GM19395 (cell line): ENCODE measurements around the gene CRYBB2.
"Not testable (repeated sequence)": the region's sequence is repeated elsewhere in the genome, so short reads cannot be mapped to it uniquely, and the experiment has no call there.

Source experiments
- ATAC-seq: cut with Tn5 transposase; IDR thresholded peaks from one replicate; pipeline ENCODE4 v1.9.1; 2021; ENCODE audit warnings: mild to moderate bottlenecking, moderate library complexity; ENCODE audit not compliant: unreplicated experiment

The CRYBB2 gene

DNA sequence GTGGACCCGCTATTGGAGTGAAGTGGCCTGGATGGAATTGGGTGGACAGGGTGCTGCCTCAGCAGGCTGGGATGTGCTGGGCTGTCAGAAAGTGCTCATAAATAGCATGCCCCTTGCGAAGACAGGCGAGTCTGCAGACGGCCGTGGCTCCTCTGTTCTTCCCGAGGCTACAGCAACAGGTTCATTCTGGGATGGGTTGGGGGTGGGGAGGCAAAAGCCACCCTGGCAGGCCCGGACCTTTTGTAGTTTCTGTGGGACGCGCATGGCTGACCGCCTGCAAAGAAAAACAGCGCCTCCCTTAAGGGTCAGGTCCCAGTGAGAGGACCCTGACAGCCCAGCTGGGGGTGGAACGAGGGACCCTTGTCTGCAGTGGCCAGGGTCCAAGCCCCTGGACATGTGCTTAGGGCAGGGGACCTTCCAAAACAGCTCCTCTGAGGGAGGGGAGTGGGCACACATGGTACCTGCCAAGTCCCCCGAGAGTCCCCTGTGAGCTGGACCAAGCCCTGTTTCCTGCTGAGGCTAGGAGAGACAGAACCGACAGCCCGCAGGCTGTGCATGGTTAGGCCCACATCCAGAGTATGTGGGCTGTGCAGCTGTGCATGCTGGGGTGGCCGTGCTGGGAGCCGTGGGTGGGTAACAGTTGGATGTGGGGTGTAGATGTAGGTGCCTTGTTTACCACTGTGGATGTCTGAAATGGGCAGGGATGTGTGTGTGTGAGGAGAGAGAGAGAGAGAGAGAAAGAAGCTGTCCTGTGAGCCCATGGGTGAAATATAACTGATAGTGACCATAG is 19.5 kb upstream of the CRYBB2 start, which contains the start of gene CRYBB3:
Gene CRYBB3, plus strand, starts transcription at position 128 of the 790 bp plus-strand sequence. CDS start 1,539 bp downstream, outside the sequence.
- ATAC-seq: no peak

DNA sequence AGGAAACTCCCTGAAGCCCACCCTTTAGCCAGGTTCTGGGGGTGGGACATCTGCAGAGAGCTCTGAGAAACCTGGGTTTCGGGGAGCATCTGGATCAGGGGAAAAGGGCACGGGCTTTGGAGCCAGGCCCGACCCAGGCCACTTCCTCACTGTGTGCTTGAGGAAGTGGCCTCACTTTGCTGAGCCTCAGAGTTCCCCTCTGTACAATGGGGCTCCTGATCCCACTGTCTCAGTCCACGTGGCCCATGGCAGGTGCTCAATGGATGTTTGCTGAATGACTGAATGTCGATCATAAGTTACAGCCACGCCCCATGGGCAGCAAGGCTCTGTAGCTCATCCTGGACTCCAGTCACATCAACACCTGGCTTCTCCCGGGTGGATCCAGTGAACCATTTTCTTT is 18.5 kb upstream of the CRYBB2 start:
- ATAC-seq: no peak

DNA sequence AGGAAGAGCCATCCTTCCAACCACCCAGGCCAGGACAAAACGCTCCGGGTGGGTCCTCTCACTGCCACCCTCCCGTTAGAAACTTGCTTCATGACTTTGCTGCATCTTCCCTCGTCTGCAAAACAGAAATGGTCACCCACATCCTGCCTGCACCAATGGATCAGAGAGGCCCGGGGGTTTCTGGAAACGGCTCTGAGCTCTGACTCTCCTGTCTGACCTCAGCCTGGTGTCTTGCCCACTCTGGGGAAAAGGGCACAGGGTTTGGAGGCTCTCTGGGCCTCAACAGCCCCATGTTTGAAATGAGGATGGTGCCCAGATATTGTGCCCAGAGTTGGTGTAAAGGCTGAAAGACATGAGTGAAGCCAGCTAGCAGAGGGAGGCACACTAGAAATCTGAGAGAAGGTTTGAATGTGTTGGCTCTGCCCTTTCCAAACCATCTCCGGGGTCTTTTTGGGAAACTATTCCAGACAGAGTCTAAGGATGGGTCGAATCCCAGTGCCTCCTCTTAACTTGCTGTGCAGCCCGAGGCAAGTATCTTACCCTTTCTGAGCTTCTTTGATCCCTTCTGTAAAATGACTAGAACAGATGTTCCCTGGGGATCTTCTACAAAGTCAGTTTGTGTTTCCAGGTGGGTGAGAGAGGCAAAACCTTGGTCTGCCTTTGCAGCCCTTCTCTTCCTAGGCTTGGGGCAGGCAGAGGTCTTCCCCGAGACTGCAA is 17.7 kb upstream of the CRYBB2 start:
- ATAC-seq: no peak

DNA sequence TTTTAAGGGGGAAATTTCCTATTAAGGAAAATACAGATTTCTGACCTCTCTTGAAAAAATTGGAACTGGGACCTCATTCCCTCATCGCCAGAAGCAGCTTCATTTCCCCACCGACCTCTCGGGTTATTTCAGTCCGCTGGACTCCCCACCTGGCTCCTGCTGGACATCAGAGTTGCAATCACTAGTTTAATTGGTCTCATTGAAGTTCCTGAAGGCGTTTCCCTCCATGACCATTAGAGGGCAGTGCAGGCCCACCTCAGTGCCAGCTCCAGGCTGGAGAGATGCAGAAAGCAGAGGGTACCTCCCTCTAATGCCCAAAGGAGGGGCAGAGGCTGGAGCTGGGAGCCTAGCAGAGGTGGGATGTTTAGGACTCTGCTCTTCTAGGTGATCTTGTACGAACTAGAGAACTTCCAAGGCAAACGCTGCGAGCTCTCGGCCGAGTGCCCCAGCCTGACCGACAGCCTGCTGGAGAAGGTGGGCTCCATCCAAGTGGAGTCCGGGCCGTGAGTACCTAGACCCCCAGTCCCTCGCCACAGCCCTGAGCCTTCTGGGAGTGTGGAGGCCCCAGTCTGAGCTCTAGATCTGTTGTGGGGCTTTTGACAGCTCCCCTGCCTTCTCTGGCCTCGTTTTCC is 17.0 kb upstream of the CRYBB2 start:
- ATAC-seq: no peak

DNA sequence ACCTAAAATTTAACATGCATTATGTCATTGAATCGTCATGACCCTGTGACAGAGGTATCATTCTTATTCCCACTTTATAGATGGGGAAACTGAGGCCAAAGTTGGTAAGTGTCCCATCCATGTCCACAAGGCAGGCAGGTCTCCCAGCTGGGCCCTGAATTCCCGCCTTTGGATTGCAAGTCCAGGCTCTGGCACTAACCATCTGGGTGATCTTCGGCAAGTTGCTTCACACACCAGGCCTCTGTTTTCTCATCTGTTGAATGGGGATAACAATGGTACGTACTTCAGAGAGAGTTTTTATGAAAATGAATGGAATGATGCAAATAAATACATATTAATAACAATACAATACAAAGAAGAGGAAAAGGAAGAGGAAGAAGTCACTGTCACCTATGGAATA is 16.4 kb upstream of the CRYBB2 start:
- ATAC-seq: no peak

DNA sequence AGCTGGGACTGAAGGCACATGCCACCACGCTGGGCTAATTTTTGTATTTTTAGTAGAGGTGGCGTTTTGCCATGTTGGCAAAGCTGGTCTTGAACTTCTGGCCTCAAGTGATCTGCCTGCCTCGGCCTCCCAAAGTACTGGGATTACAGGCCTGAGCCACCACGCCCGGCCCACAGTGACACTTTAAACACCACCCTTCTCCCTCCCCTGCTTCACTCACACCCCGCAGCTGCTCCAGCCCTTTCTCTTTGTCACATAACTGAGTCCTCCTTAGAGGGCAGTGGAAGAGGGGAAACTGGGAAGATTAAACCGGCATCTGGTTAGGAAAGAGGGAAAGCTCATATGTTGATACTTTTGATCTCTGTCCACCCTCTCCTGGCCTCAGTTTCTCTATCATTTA is 14.9 kb upstream of the CRYBB2 start:
- not testable (repeated sequence) for ATAC-seq

DNA sequence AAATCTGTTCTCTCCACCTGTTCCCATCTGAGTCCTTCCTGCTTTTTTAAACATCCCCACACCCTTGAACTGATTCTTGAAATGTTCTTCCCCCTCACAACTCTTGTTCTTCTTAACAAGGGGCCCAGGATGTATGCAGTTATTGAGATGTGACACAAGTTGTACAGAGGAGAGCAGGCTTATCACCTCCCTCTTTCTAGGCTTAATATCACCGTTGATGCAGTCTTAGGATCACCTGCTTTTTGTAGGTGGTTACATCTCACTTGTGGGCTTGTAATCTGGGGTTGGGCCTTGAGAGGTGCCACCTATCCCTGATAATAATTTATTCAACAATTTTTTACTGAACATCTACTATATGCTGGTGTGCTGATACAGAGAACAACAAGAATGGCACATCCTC is 13.6 kb upstream of the CRYBB2 start:
- no peak for ATAC-seq

DNA sequence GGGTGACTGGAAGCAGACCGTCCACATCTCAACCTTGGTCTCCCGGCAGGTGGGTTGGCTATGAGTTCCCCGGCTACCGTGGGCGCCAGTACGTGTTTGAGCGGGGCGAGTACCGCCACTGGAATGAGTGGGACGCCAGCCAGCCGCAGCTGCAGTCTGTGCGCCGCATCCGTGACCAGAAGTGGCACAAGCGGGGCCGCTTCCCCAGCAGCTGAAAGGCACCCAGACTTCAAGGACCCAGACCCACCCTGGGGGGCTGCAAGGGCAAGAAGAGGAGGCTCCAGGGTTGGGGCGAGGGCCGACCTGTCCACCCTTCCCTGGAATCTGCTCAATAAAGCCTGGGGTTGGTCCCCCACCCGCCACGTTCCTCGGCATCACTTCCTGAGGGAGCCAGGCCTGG is 12.4 kb upstream of the CRYBB2 start:
- ATAC-seq: no peak

DNA sequence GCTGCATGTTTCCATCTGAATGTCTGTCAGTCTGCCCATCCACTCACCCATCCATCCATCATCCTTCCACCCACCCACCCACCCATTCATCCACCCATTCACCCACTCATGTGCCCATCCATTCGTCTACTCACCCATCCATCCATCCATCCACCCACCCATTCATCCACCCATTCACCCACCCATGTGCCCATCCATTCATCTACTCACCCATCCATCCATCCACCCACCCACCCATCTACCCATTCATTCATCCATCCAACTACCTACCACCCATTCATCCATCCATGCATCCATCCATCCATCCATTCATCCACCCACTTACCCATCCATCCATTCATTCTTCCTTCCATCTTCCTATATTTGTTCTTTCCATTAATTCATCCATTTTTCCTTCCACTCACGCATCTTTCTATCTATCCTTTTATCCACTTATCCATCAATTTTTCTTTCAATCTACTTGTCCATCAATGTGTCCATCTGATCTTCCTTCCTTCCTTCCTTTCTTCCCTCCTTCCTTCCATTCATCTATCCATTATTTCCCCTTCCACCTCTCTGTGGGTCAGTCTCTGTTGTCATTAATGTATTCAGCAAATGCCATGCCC is 11.8 kb upstream of the CRYBB2 start:
- ATAC-seq: no peak

DNA sequence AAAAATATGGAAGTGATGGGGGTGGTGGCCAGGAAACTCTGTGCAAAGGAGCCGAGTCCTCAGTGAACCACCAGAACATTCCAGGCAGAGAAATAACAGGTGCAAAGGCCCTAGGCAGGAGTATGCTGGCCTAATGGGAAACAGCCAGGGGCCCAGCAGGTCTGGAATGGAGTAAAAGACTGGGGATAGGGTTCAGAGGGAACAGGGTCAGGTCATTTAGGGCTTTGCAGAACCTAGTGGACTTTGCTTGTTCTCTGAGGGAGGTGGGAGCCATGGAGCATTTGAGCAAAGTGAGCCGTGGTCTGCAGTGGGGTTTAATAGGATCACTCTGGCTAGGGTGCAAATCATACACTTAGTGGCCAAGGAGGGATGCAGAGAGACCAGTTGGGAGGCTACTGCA is 11.1 kb upstream of the CRYBB2 start:
- no peak for ATAC-seq

DNA sequence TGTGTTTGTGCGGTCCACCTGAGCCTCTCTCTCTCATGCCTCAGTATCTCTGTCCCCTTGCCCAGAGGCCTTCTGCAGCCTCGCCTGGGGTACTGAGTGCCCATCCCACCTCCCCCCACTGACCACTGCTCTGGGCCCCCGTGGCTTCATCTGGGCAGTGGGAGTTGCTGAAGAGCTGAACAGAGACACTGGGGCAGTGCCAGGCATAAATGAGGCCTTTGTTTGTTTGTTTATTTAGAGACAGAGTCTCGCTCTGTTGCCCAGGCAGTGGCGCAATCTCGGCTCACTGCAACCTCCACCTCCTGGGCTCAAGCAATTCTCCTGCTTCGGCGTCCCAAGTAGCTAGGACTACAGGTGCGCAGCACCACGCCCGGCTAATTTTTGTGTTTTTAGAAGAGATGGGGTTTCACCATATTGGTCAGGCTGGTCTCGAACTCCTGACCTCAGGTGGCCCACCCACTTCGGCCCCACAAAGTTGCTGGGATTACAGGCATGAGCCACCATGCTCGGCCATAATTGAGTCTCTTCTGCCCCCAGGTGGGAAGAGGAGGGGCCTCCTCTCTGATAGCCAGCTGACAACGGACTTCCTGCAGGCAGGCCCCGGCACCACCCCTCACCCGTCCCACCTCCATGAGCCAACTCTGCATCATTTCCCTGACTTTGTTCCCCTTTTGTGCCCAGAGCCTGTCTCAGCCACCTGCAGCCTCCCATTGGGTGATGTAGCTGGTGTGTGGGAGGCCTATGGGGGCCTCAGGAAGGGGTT is 10.5 kb upstream of the CRYBB2 start:
- ATAC-seq: no peak

DNA sequence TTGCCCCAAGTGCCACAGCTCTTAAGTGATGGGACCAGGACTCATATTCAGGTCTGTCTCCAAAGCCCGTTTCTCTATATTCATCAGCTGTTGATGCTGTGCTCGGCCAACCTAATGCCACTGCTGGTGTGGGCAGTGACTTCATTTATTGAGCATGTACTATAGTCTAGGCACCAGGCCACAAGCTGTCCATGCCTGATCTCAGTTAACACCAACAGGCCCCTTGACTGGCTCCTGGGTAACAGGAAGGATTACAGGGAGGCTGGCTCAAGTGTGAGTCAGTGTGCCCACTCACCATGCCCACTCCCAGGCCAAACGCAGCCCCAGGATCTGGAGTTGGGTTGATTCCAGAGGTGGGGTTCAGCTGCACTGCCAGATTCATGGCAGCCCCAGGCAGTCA is 8.6 kb upstream of the CRYBB2 start:
- ATAC-seq: no peak

DNA sequence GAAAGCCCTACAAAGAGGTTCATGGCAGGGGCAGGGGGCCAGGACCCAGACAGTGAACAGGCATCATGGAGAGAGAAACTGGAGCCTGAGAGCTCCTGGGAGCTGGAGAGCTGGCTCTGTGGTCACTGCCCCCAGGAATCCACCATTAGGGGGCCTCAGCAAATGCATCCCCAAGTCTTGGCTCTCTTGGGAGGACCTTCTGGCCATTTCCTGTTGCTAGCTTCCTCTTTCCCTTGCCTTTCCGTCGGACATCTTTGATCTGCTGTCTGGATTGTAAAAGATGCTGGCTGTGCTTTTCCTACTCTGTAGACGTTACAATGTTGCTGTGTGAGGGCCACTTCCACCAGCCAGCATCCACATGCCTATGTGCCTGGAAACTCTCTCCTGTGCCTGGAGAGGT is 7.1 kb upstream of the CRYBB2 start:
- ATAC-seq: no peak

DNA sequence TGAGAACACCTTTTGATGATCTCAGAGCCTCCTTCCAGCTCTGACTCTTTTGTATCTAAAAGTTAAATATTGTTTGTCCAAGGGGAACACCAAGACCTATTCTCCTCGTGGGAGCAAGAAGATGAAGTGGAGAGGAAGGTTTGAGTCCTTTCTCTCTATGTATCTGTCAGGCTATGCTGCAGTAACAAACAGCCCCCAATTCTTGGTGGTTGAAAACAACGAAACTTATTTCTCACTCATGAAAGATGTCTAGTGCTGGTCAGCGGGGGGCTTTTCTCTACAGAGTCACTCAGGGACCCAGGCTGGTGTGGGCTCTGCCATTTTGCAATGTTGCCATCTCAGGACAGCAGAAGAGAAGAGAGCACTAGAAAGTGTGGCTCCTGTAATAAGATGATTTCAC is 6.2 kb upstream of the CRYBB2 start:
- no peak for ATAC-seq

DNA sequence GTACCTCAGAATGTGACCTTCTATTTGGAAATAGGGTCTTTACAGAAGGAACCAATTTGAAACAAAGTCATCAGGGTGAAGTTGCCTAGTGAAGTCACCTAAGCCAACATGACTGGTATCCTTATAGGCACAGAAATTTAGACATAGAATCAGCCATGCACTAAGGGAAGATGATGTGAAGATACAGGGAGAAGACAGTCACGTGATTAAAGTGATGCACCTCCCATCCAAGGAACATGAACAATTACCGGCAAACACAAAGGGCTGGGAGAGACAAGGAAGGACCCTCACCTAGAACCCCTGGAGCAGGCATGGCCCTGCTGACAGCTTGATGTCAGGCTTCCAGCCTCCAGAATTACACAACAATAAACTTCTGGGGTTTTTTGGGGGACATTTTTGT is 3.2 kb upstream of the CRYBB2 start:
- no peak for ATAC-seq

DNA sequence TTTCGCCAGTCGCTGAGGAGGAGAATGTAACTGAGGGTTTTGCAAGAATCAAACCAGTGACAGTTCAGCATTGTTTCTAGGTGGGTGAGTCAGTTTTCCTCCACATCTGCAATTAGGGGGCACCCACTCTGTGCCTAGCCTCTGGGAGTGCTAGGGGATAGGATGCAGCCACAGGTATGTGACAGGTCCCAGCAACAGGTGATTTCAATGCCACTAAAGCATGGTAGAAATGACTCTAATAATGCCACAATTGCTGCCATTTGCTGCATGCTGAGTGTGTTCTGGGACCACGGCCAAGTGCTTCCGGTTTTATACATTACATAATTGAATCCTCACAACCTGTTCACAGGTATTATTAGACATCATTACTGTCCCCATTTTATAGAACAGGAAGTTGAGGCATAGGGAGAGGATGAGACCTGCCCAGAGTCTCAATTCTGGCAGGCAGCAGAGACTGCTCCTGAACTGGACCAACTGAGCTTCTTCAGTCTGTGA is 556 bp downstream of the CRYBB2 start:
- ATAC-seq: no peak

DNA sequence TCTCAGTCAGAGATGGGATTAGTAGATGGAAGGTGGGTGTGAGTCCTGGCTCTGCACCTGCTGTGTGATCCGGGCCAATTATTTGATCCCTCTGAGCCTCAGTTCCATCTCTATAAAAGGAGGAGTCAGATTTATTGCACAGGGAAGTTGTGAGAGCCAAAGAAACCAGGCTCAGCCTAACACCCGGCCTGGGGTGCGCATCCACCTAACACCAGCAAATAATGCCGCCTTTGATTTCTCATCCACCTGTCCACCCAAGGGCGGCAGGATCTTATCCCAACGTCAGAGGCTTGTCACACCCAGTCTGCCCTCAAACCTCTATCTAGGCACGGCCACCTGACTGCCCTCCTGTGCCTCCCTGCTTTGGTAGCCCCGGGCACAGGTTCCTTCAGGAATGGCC is 2.4 kb downstream of the CRYBB2 start:
- ATAC-seq: no peak

DNA sequence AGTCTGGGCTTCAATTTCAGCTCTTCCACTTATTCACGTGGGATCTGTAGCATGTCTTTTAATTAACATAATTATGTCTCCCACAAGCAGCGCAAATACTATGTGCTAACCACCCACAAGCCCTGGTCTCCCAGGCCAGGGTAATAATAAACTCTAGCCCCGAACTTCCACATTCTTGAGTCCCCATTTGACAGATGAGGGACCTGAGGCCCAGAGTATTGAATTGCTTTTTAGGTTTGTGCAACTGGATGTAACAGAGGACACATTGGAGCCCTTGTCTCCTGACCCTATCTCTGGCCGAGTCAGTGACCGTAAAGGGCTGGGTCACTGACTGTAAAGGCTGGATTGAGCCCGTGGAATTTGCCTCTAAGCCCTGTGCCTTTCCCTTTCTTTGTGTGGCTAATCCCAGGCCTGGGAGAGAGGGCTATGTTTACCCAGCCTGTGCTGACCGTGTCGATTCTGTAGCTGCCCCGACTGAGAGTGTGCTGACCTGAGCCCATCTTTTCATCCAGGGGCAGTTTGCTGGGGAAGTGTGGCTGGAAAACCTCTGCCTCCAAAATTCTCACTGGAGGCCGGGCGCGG is 3.9 kb downstream of the CRYBB2 start:
- no peak for ATAC-seq

DNA sequence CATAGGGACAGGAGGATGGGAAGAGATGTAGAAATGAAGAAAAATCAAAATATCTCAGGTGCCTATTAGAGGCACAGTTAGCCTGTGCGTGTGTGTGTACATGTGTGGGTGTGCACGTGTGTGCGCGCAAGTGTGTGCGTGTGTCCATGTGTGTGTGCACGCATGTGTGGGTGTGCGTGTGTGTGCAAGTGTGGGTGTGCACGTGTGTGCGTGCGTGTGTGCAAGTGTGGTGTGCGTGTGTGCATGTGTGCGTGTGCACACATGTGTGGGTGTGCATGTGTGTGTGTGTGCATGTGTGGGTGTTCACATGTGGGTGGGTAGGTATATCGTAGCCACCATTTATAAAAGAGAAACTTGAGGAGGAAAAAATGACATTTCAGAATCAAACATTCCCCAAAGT is 9.4 kb downstream of the CRYBB2 start:
- ATAC-seq: no peak

DNA sequence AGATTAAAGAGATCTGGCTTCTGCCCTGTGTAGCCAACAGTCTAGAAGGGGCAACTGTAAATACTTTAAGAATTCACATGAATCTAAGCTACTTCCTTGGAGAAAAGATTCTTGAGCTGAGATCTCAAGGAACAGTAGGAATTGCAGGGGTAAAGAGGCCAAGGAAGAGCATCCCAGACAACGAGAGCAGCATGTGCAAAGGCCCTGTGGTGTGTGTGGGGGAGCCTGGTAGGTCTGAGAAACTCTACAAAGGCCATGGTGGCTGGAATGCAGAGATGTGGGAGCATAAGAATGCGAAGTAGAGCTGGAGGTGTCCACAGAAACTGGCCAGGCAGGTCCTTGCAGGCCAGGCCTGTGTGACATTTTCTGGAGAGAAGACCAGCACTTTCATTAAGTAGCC is 11.3 kb downstream of the CRYBB2 start:
- not testable (repeated sequence) for ATAC-seq
